Epithelial cell of prostate (primary cell): Measurements from ENCODE around the gene ARHGEF16.

Source experiments
- DNase-seq: peaks from one replicate; pipeline ENCODE4 v3.0.0-alpha.2; 2011; ENCODE audit warnings: low read depth, low spot score
- H3K27ac ChIP-seq: fragments of 450-650 bp; 2 replicates; pipeline ENCODE4 v1.5.1; 2017; ENCODE audit warnings: mild to moderate bottlenecking

The ARHGEF16 gene

GRCh38 chr1:3509721-3510120, 55.3 kb downstream of the ARHGEF16 start:
- DNase-seq = no peak
- no peak overlapping the region for H3K27ac ChIP-seq

GRCh38 chr1:3510136-3510955, 55.9 kb downstream of the ARHGEF16 start:
- no peak for DNase-seq
- H3K27ac ChIP-seq = no peak overlapping the region

GRCh38 chr1:3510956-3511250, 56.4 kb downstream of the ARHGEF16 start:
- no peak overlapping the region for H3K27ac ChIP-seq
- no peak for DNase-seq

- no peak overlapping the region for H3K27ac ChIP-seq
- DNase-seq = no peak
Observed at GRCh38 chr1:3511306-3511705, 56.8 kb downstream of the ARHGEF16 start.

GRCh38 chr1:3511856-3512255, 57.4 kb downstream of the ARHGEF16 start:
- no peak for DNase-seq

GRCh38 chr1:3514404-3514803, 59.9 kb downstream of the ARHGEF16 start:
- DNase-seq = no peak
- H3K27ac ChIP-seq = no peak overlapping the region

More at GRCh38 chr1:3511856-3512255, 57.4 kb downstream of the ARHGEF16 start:
- no peak overlapping the region for H3K27ac ChIP-seq

GRCh38 chr1:3515272-3515671, 60.8 kb downstream of the ARHGEF16 start:
- H3K27ac ChIP-seq = no peak overlapping the region
- DNase-seq = no peak

- no peak overlapping the region for H3K27ac ChIP-seq
- no peak for DNase-seq
Observed at GRCh38 chr1:3515774-3516480, 61.5 kb downstream of the ARHGEF16 start.

GRCh38 chr1:3516481-3516869, 62.0 kb downstream of the ARHGEF16 start:
- no peak overlapping the region for H3K27ac ChIP-seq
- no peak for DNase-seq

- DNase-seq = no peak
- H3K27ac ChIP-seq = no peak overlapping the region
Observed at GRCh38 chr1:3516911-3517675, 62.6 kb downstream of the ARHGEF16 start.

- DNase-seq = no peak
- H3K27ac ChIP-seq = no peak overlapping the region
Observed at GRCh38 chr1:3518256-3518655, 63.8 kb downstream of the ARHGEF16 start.

- no peak overlapping the region for H3K27ac ChIP-seq
Observed at GRCh38 chr1:3518756-3519155, 64.3 kb downstream of the ARHGEF16 start.

GRCh38 chr1:3519301-3519885, 64.9 kb downstream of the ARHGEF16 start:
- H3K27ac ChIP-seq = no peak overlapping the region
- no peak for DNase-seq

More at GRCh38 chr1:3518756-3519155, 64.3 kb downstream of the ARHGEF16 start:
- no peak for DNase-seq

GRCh38 chr1:3520419-3521378, 66.2 kb downstream of the ARHGEF16 start:
- DNase-seq = no peak
- no peak overlapping the region for H3K27ac ChIP-seq

GRCh38 chr1:3521426-3521825, 67.0 kb downstream of the ARHGEF16 start:
- no peak overlapping the region for H3K27ac ChIP-seq
- no peak for DNase-seq

GRCh38 chr1:3522112-3522511, 67.6 kb downstream of the ARHGEF16 start:
- no peak for DNase-seq
- no peak overlapping the region for H3K27ac ChIP-seq

- no peak overlapping the region for H3K27ac ChIP-seq
Observed at GRCh38 chr1:3522564-3523265, 68.2 kb downstream of the ARHGEF16 start.

GRCh38 chr1:3523980-3524379, 69.5 kb downstream of the ARHGEF16 start:
- DNase-seq = no peak
- H3K27ac ChIP-seq = no peak overlapping the region

More at GRCh38 chr1:3522564-3523265, 68.2 kb downstream of the ARHGEF16 start:
- DNase-seq = no peak
